ENCODE data around the gene SELENBP1.

The SELENBP1 gene

GRCh38 chr1:151344291-151344690, 28.2 kb downstream of the SELENBP1 start:
- in situ Hi-C loops (cut with HindIII; ENCODE audit: low sequenced_read_pairs), result no loop called here
- DNase-seq (ENCODE audit: low read depth, low spot score), result no peak
- H3K4me3 ChIP-seq (ENCODE audit: low read depth, low read length), result no peak overlapping the region
- no peak for TF ChIP-seq CTCF (IDR thresholded peaks at IDR 0.05; ENCODE audit: low read depth, low read length)

GRCh38 chr1:151343587-151343986, 28.9 kb downstream of the SELENBP1 start:
- H3K4me3 ChIP-seq (ENCODE audit: low read depth, low read length), result no peak overlapping the region
- DNase-seq (ENCODE audit: low read depth, low spot score), result no peak
- in situ Hi-C loops (cut with HindIII; ENCODE audit: low sequenced_read_pairs), result no loop called here
- TF ChIP-seq CTCF (IDR thresholded peaks at IDR 0.05; ENCODE audit: low read depth, low read length), result no peak

- no peak for DNase-seq (ENCODE audit: low read depth, low spot score)
- TF ChIP-seq CTCF (IDR thresholded peaks at IDR 0.05; ENCODE audit: low read depth, low read length), result no peak
- H3K4me3 ChIP-seq (ENCODE audit: low read depth, low read length), result no peak overlapping the region
- in situ Hi-C loops (cut with HindIII; ENCODE audit: low sequenced_read_pairs), result no loop called here
Observed at GRCh38 chr1:151342569-151342968, 29.9 kb downstream of the SELENBP1 start.

GRCh38 chr1:151342021-151342420, 30.5 kb downstream of the SELENBP1 start:
- in situ Hi-C loops (cut with HindIII; ENCODE audit: low sequenced_read_pairs), result no loop called here

GRCh38 chr1:151340870-151341754, 31.4 kb downstream of the SELENBP1 start:
- in situ Hi-C loops (cut with HindIII; ENCODE audit: low sequenced_read_pairs), result no loop called here
- no peak overlapping the region for H3K4me3 ChIP-seq (ENCODE audit: low read depth, low read length)
- peak; percentile 85 for DNase-seq (ENCODE audit: low read depth, low spot score)
- TF ChIP-seq CTCF (IDR thresholded peaks at IDR 0.05; ENCODE audit: low read depth, low read length), result peak; percentile 53

More at GRCh38 chr1:151342021-151342420, 30.5 kb downstream of the SELENBP1 start:
- no peak for DNase-seq (ENCODE audit: low read depth, low spot score)
- TF ChIP-seq CTCF (IDR thresholded peaks at IDR 0.05; ENCODE audit: low read depth, low read length), result no peak
- no peak overlapping the region for H3K4me3 ChIP-seq (ENCODE audit: low read depth, low read length)

GRCh38 chr1:151336556-151336955, 35.9 kb downstream of the SELENBP1 start:
- no peak for TF ChIP-seq CTCF (IDR thresholded peaks at IDR 0.05; ENCODE audit: low read depth, low read length)
- no peak overlapping the region for H3K4me3 ChIP-seq (ENCODE audit: low read depth, low read length)
- no peak for DNase-seq (ENCODE audit: low read depth, low spot score)
- in situ Hi-C loops (cut with HindIII; ENCODE audit: low sequenced_read_pairs), result no loop called here
